ENCODE data around the gene PIK3R4.

The PIK3R4 gene

DNA sequence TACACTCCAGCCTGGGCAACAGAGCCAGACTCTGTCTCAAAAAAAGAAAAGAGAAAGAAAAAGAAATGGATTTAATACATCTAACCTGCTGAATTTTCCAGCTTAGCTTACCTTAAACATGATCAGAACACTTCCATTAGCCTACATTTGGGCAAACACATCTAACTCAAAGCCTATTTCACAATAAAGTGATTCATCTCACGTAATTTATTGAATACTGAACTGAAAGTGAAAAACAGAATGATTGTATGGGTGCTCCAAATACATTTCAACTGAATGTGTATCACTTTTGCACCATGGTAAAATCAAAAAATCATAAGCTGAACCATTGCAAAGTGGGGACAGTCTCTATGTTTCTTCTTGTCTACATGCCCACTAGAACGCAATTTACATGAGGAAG lies 9.0 kb downstream of the PIK3R4 start:
- TF ChIP-seq, protein P1, sequence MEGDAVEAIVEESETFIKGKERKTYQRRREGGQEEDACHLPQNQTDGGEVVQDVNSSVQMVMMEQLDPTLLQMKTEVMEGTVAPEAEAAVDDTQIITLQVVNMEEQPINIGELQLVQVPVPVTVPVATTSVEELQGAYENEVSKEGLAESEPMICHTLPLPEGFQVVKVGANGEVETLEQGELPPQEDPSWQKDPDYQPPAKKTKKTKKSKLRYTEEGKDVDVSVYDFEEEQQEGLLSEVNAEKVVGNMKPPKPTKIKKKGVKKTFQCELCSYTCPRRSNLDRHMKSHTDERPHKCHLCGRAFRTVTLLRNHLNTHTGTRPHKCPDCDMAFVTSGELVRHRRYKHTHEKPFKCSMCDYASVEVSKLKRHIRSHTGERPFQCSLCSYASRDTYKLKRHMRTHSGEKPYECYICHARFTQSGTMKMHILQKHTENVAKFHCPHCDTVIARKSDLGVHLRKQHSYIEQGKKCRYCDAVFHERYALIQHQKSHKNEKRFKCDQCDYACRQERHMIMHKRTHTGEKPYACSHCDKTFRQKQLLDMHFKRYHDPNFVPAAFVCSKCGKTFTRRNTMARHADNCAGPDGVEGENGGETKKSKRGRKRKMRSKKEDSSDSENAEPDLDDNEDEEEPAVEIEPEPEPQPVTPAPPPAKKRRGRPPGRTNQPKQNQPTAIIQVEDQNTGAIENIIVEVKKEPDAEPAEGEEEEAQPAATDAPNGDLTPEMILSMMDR (IDR thresholded peaks at IDR 0.05; ENCODE audit: low read depth, low read length, missing control alignments) = no peak
- DNase-seq (ENCODE audit: low read depth) = no peak
- in situ Hi-C loops (cut with HindIII; ENCODE audit: low sequenced_read_pairs) = no loop called here
- H3K4me3 ChIP-seq (ENCODE audit: low read depth, low read length) = no peak overlapping the region

DNA sequence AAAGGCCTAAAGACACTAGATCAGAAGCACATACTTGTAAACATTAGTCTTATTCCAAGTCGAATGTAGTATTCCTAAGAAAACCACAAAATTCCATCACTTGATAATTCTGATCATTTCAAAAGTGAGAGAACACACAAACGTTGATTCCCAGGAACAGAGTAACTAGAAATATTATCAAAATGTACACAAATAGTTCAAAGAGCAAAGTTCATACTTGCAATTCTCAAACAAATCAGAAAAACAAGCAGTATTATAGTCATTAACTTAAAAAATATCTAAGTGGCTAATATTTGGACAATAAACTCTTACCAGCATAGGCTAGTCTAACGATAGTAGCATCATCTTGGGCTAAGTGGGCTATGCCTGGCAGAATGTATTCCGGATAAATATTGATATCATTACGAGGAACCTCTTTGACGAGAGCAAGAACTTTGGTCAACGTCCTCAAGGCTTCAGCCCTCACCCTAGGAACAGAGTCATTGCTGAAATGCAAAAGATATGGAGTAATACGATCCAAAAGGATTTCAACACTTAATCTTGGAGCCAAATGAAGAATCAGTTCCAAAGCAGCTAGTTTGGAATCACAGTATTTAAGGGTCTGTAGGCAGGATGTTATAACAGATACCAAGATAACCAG lies 13.3 kb downstream of the PIK3R4 start:
- no peak overlapping the region for H3K4me3 ChIP-seq (ENCODE audit: low read depth, low read length)
- TF ChIP-seq, protein P1 (IDR thresholded peaks at IDR 0.05; ENCODE audit: low read depth, low read length, missing control alignments) = no peak
- DNase-seq (ENCODE audit: low read depth) = no peak
- in situ Hi-C loops (cut with HindIII; ENCODE audit: low sequenced_read_pairs) = no loop called here

DNA sequence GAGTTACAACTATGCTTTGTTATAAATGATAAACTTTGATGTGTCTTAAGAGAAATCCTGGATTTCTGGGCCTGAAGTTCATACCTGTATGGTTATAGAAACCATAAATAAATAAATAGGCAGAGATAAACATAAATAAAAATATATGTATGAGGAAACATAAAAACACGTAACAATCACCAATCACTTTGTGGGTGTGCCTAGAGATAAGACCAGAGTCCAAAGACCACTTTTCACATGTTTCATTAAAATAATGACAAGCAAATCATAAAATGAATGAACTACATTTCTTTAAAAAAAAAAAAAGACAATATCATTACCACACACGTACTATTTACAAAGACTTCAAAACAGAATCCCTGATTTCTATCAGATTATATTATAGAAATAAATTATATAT lies 14.1 kb downstream of the PIK3R4 start:
- no peak overlapping the region for H3K4me3 ChIP-seq (ENCODE audit: low read depth, low read length)
- in situ Hi-C loops (cut with HindIII; ENCODE audit: low sequenced_read_pairs) = no loop called here
- TF ChIP-seq, protein P1 (IDR thresholded peaks at IDR 0.05; ENCODE audit: low read depth, low read length, missing control alignments) = no peak
- no peak for DNase-seq (ENCODE audit: low read depth)

DNA sequence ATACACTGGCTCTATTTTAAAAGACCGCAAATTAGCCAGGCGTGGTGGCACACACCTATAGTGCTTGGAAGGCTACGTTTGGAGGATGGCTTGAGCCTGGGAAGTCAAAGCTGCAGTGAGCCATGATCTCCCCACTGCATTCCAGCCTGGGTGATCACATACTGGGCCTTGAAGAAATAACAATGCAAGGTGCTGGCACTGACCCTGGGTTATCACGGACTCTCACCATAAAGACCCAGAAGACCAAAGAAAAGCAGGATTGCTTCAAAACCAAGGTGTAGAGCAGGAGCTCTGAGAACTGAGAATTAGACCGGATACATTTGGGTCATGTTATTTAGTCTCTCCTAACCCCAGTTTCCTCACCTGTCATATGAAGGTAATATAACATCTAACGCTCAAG lies 14.8 kb downstream of the PIK3R4 start:
- TF ChIP-seq, protein P1 (IDR thresholded peaks at IDR 0.05; ENCODE audit: low read depth, low read length, missing control alignments) = no peak
- in situ Hi-C loops (cut with HindIII; ENCODE audit: low sequenced_read_pairs) = no loop called here
- no peak overlapping the region for H3K4me3 ChIP-seq (ENCODE audit: low read depth, low read length)
- DNase-seq (ENCODE audit: low read depth) = no peak

DNA sequence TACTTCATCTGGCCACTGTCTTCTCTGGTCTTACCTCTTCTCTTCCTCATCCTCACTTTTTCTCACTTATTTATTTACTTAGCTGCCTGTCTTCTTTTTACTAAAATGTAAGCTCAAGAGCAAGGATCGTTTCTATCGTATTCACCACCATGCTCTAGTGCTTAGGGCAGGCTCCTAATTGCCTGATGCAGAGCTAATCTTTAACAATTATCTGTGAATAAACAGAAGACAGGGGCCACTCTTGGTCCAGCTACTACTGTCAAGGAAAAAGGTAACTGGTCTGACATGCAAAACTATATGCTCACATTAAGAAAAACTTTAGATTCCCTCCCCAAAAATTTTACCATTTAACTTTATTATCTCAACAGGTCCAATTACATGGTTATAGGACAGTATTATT lies 17.5 kb downstream of the PIK3R4 start:
- in situ Hi-C loops (cut with HindIII; ENCODE audit: low sequenced_read_pairs) = no loop called here
- DNase-seq (ENCODE audit: low read depth) = no peak

DNA sequence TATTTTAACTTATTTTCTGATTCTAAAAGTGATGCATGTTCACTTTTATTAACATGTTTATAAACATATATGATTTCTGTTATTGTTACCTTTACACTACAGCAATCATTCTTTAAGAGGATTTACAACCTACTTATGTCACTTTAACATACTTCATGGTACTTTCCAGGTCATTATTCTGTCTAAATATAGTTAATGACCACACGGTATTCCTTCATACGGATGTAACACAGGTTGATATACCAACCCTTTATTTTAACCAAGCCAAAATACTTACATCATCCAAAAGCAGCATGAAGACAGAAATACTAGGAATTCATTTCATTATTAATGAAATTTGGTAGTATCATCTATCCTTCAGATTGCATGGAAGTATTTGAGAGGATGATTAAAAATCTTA lies 18.6 kb downstream of the PIK3R4 start:
- H3K4me3 ChIP-seq (ENCODE audit: low read depth, low read length) = no peak overlapping the region
- in situ Hi-C loops (cut with HindIII; ENCODE audit: low sequenced_read_pairs) = no loop called here
- TF ChIP-seq, protein P1 (IDR thresholded peaks at IDR 0.05; ENCODE audit: low read depth, low read length, missing control alignments) = no peak
- no peak for DNase-seq (ENCODE audit: low read depth)

More for the DNA sequence above, 17.5 kb downstream of the PIK3R4 start:
- TF ChIP-seq, protein P1 (IDR thresholded peaks at IDR 0.05; ENCODE audit: low read depth, low read length, missing control alignments) = no peak
- no peak overlapping the region for H3K4me3 ChIP-seq (ENCODE audit: low read depth, low read length)

Measured in astrocyte of the cerebellum (primary cell).